ENCODE data around the gene PPP2R5E.
A peak's percentile ranks its signal among the peaks of the same experiment; 100 is the strongest.

Gene PPP2R5E

DNA sequence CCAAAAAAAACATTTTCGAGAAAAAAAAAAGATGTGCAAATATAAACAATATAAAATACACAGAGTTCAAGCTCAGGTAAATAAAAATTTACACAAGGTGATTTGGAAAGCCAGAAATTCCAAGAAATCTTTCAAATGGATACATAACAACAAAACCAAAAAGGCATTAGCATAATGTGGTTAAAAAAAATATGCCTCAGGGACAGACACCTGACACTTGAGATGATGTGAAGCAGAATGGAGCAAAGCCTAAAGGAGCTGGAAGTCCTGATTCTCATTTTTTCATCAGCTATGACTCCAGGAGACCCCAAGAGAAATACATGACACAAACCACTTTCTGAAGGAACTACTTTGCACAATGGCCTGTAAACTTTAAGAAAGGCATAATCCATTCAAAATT is 98.6 kb downstream of the PPP2R5E start:
- Mint-ChIP-seq H3K9me3 (no peaks in the 10 kb centered on the region), H3K27me3 (no peaks in the 10 kb centered on the region), H3K27ac (no peak overlapping the region), H3K4me1 (peaks cover 23% of the 10 kb centered on the region), H3K4me3 (no peak overlapping the region), H3K36me3 (peaks cover 22% of the 10 kb centered on the region)
- no peak for DNase-seq (ENCODE audit: low spot score in 2 of 2)
- no peak for ATAC-seq (ENCODE audit: low read depth)

DNA sequence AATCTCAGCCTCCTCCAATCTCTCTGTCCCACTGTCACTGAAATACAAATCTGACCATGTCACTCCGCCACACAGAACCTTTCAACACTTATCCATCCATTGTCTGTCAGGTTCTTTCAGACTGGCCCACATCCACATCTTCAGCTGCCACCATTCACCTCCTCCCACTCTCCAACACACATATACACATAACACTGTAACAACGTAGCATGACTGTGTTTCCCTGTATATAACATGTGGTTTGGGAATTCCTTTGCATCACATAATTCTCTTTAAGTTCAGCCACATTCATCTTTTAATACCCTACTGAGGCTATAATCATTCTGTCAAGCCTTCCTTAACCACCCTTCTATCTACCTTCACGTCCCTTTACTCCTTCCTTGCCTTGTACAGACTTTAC is 99.2 kb downstream of the PPP2R5E start:
- H3K4me1 Mint-ChIP-seq, result peaks cover 22% of the 10 kb centered on the region
- H3K9me3 Mint-ChIP-seq, result no peaks in the 10 kb centered on the region
- H3K4me3 Mint-ChIP-seq, result no peak overlapping the region
- DNase-seq (ENCODE audit: low spot score in 2 of 2) (no peak), ATAC-seq (ENCODE audit: low read depth) (no peak)
- H3K27me3 Mint-ChIP-seq, result no peaks in the 10 kb centered on the region
- H3K36me3 Mint-ChIP-seq, result peaks cover 22% of the 10 kb centered on the region
- H3K27ac Mint-ChIP-seq, result no peak overlapping the region

DNA sequence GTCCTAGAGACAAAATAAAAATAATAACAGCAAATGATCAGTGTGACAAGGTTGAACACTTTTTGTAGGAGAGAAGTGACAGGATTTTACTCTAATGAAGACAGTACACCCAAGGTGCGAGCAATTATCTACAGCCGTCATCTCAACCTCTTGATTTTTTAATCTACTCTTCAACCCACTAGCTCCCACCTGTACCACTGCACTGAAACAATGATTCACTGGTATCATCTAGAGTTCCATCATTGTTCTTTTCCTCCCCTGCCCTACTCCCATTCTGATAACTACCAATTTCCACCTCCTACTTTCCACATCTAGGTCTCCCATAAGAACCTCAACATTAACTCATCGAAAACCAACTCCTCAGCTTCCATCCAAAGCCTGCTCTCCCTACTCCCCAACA is 99.8 kb downstream of the PPP2R5E start:
- no peaks in the 10 kb centered on the region for H3K9me3 Mint-ChIP-seq
- peaks cover 20% of the 10 kb centered on the region for H3K4me1 Mint-ChIP-seq
- H3K4me3 Mint-ChIP-seq, result no peak overlapping the region
- peaks cover 22% of the 10 kb centered on the region for H3K36me3 Mint-ChIP-seq
- no peak overlapping the region for H3K27ac Mint-ChIP-seq
- H3K27me3 Mint-ChIP-seq, result no peaks in the 10 kb centered on the region
- no peak for ATAC-seq (ENCODE audit: low read depth)
- DNase-seq (ENCODE audit: low spot score in 2 of 2), result no peak

DNA sequence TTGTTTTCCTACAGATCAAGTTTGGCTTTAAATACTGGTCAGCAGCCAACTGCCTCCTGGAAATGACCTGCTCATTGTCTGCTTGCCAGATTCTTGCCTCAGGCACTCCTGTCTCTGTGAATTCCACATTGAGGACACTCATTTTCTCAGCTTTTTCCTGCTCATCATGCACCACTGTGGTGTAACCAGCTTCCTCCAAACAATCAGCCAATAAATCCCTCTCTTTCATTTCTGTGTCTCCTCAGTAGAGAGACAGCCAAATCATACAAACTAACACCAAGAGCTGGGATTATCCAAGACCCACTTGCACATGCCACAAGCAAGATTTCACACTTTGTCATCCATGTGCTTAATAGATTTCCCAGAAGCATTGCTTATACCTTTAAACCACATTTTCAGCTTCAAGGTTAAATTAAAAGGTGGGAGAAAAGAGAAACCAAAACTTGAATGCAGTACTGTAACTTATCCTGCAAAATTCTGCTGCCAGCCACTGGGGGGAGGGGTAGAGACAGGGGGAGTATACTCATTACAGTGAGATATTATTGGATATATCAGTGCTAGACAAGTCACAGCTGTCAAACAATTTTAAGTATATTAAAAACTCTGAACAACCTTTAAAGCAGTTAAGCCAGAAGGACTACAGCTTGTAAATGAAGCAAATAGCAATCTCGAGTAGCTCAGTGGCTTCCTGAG is 105.0 kb downstream of the PPP2R5E start:
- Mint-ChIP-seq H3K27me3 (no peaks in the 10 kb centered on the region), H3K4me3 (peak overlapping the region; percentile 57), H3K36me3 (peaks cover 15% of the 10 kb centered on the region), H3K4me1 (peaks cover 37% of the 10 kb centered on the region), H3K9me3 (no peaks in the 10 kb centered on the region), H3K27ac (peak overlapping the region; percentile 69)
- ATAC-seq (ENCODE audit: low read depth) (peak; percentile 64), DNase-seq (ENCODE audit: low spot score in 2 of 2) (no peak)

DNA sequence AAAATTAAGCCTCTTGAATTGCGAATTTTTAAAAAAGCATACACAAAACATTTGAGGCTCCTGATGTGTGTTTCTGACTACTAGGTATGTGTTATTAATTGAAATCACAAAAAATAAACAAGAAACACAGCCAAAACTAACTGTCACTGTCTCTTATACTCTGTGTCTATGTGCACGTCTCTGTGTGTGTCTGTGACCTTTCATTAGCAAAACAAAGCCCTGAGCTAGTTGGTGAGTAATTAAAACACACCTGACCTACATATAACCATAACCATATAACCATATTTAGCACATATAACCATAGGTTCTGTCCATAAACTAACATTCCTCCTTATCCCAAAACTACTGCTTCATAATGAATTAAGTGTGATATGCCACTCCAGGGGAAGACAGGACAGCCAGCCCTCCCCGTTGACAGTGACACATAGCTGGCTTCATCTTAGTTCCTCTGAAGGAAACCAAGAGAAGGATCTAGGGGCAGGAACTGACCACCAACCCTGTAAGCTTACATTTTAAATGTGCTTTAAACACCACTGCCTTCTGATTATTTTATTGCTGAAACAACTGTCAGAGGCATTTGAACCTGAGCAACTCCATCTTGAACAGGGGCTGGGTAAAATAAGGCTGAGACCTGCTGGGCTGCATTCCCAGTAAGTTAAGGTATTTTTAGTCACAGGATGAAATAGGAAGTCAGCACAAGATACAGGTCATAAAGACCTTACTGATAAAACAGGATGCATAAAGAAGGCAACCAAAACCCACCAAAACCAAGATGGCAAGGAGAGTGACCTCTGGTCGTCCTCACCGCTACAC is 106.7 kb downstream of the PPP2R5E start:
- DNase-seq (ENCODE audit: low spot score in 2 of 2), result no peak
- Mint-ChIP-seq H3K9me3 (no peaks in the 10 kb centered on the region), H3K4me1 (peaks cover 41% of the 10 kb centered on the region), H3K27ac (peak overlapping the region; percentile 81), H3K27me3 (no peaks in the 10 kb centered on the region), H3K36me3 (peaks cover 11% of the 10 kb centered on the region), H3K4me3 (no peak overlapping the region)
- ATAC-seq (ENCODE audit: low read depth), result no peak

DNA sequence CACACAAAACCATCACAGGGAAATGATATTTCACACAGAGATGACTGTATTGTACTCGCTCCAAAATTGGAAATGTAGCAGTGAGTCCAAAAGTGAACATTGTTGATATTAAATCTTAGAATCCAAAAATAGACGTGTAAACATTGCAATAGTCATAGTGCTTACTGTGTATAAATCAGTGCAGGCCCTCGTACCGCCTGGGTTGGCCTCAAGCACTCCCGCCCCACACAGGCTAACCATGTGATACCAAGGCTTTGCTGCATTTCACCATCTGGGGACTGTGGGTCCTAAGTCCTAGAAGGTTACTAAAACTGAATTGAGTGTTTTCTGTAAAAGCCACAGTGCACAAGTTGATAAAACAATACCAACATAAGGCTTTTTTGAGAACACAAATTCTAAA is 107.3 kb downstream of the PPP2R5E start:
- H3K4me3 Mint-ChIP-seq, result peak overlapping the region; percentile 76
- no peak for DNase-seq (ENCODE audit: low spot score in 2 of 2)
- no peaks in the 10 kb centered on the region for H3K27me3 Mint-ChIP-seq
- peaks cover 6% of the 10 kb centered on the region for H3K36me3 Mint-ChIP-seq
- peaks cover 42% of the 10 kb centered on the region for H3K4me1 Mint-ChIP-seq
- peak; percentile 44 for ATAC-seq (ENCODE audit: low read depth)
- no peaks in the 10 kb centered on the region for H3K9me3 Mint-ChIP-seq
- peak overlapping the region; percentile 81 for H3K27ac Mint-ChIP-seq

DNA sequence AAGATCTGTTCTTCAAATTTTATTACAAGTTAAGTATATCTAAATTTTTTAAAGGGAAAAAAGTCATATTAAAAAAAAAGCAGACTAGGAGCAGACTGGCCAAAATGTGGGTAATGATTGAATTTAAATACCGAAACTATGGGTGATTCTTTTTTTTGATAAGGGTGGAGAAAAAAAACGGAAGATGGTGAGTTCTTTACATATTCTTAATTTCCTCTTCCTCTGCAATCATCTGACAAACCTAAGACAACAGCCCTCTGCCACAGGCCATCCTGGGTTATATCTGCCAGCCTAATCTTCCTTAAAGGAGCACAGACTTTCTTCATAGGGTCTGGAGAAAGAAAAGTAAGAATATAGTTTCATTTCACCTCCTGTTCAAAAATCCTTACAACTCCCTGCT is 108.0 kb downstream of the PPP2R5E start:
- peak overlapping the region; percentile 76 for H3K4me3 Mint-ChIP-seq
- no peak for DNase-seq (ENCODE audit: low spot score in 2 of 2)

DNA sequence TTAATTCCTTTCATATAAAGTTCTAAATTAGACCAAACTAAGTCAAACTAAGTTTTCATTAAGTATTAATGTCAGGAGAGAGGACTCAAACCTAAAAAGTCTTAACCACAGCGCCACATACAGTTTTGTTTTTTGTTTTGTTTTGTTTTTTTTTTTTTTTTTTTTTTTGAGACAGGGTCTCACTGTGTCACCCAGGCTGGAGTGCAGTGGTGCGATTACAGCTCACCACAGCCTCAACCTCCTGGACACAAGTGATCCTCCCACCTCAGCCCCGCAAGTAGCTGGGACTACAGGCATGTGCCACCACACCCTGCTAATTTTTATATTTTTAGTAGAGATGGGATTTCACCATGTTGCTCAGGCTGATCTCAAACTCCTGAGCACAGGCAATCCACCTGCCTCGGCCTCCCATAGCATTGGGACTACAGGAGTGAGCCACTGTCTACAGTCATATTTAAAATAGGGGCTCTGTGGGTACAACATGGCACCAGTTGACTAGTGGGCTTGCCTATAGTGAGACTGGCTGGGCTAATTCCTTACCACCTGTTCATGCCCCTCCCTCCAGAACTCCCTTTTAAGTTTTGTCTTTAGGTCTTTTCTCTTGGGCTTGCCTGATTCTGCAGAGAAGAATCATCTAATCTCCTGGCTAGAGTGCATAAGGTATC is 110.2 kb downstream of the PPP2R5E start:
- peaks cover 4% of the 10 kb centered on the region for H3K36me3 Mint-ChIP-seq
- H3K27ac Mint-ChIP-seq, result no peak overlapping the region
- H3K4me1 Mint-ChIP-seq, result peaks cover 36% of the 10 kb centered on the region

More for the DNA sequence above, 108.0 kb downstream of the PPP2R5E start:
- Mint-ChIP-seq H3K36me3 (peaks cover 6% of the 10 kb centered on the region), H3K27ac (peak overlapping the region; percentile 81), H3K9me3 (no peaks in the 10 kb centered on the region), H3K27me3 (no peaks in the 10 kb centered on the region), H3K4me1 (peaks cover 41% of the 10 kb centered on the region)
- peak; percentile 76 for ATAC-seq (ENCODE audit: low read depth)

DNA sequence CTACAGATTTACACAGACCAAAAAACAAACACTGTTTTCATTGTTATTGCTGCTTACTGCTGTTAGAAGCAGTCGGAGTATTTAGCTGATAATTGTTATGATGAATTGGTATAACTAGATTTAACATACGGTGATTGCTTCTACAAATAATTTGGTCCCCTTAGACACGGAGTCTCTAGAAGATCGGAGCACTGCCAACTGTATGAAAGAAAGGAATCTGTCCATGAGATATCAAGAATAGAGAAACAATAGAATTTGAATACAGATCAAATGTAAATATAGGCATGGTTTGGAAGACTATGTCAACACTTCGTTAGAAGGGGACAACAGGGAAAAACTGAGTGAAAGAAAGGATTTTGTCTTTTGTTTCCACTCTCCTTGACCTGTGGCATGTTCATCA is 110.9 kb downstream of the PPP2R5E start:
- H3K27ac Mint-ChIP-seq, result no peak overlapping the region
- no peak overlapping the region for H3K4me3 Mint-ChIP-seq
- H3K27me3 Mint-ChIP-seq, result no peaks in the 10 kb centered on the region
- peaks cover 6% of the 10 kb centered on the region for H3K36me3 Mint-ChIP-seq
- ATAC-seq (ENCODE audit: low read depth) (no peak), DNase-seq (ENCODE audit: low spot score in 2 of 2) (no peak)
- no peaks in the 10 kb centered on the region for H3K9me3 Mint-ChIP-seq
- peaks cover 34% of the 10 kb centered on the region for H3K4me1 Mint-ChIP-seq

More for the DNA sequence above, 110.2 kb downstream of the PPP2R5E start:
- Mint-ChIP-seq H3K4me3 (no peak overlapping the region), H3K9me3 (no peaks in the 10 kb centered on the region), H3K27me3 (no peaks in the 10 kb centered on the region)
- ATAC-seq (ENCODE audit: low read depth) (no peak), DNase-seq (ENCODE audit: low spot score in 2 of 2) (no peak)

DNA sequence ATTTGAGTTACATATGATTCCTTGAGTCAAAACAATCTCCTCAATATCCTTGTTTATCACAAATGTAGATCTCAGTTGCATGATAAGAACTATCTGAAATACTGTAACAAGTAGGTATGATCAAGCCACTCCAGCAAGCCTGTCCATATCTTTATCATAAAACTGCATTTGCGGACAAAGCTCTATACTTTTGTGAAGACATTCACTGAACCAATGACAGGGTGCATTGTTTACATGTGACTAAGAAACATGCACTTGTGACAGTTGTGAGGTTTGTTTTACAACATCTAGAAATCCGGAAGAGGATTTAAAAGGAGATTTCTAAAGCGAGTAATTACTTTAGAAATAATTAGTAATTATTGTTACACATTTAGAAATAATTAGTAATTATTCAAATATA is 111.7 kb downstream of the PPP2R5E start:
- H3K9me3 Mint-ChIP-seq, result no peaks in the 10 kb centered on the region
- peaks cover 6% of the 10 kb centered on the region for H3K36me3 Mint-ChIP-seq
- ATAC-seq (ENCODE audit: low read depth) (no peak), DNase-seq (ENCODE audit: low spot score in 2 of 2) (no peak)
- H3K4me1 Mint-ChIP-seq, result peaks cover 31% of the 10 kb centered on the region
- no peaks in the 10 kb centered on the region for H3K27me3 Mint-ChIP-seq
- no peak overlapping the region for H3K27ac Mint-ChIP-seq
- no peak overlapping the region for H3K4me3 Mint-ChIP-seq

DNA sequence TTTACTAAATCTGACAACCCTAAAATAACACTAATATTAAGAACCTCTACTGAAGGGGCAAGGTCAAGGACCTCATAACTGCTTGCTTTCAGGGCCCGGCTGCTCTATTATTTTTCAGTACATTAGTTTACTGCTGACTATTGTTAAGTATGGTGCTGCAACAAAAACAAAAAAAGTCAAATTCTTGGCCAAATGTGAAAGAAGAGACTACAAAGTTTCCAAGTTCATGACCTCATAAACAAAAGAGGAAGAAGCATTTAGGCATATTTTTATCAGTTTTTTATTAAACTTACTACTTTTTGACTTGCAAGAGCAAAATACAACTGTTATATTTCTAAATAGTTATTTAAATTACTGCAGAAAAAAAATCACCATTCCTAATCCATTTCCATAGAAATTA is 114.7 kb downstream of the PPP2R5E start:
- H3K27me3 Mint-ChIP-seq, result no peaks in the 10 kb centered on the region
- H3K27ac Mint-ChIP-seq, result no peak overlapping the region
- H3K36me3 Mint-ChIP-seq, result peaks cover 4% of the 10 kb centered on the region
- no peaks in the 10 kb centered on the region for H3K9me3 Mint-ChIP-seq
- ATAC-seq (ENCODE audit: low read depth), result no peak
- DNase-seq (ENCODE audit: low spot score in 2 of 2), result no peak
- peaks cover 20% of the 10 kb centered on the region for H3K4me1 Mint-ChIP-seq
- no peak overlapping the region for H3K4me3 Mint-ChIP-seq

DNA sequence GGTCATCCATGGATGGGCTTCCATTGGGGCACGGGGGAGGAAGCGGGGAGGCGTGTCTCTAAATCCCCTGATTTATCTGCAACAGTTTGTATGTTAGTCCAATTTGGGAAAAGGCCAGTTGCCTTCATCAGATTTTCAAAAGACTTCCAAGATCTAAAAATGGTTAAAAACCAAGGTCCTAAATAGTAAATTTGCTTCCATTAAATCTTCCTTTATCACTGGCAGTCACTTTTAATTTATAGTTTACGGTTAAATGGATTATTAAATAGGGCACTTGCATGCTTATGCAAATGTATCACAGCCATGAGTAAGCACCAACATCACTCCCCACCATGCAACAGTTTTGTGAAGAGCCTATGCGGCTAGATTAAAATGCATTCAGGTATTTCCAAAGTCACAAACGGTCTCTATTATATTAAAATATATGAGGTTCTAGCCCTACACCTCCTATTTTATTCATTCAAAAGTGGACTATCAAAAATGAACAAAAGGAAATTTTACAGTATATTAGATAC is 116.3 kb downstream of the PPP2R5E start:
- no peak overlapping the region for H3K27ac Mint-ChIP-seq
- H3K9me3 Mint-ChIP-seq, result no peaks in the 10 kb centered on the region
- no peaks in the 10 kb centered on the region for H3K27me3 Mint-ChIP-seq
- H3K4me3 Mint-ChIP-seq, result no peak overlapping the region
- DNase-seq (ENCODE audit: low spot score in 2 of 2), result no peak
- H3K4me1 Mint-ChIP-seq, result peaks cover 17% of the 10 kb centered on the region
- peaks cover 4% of the 10 kb centered on the region for H3K36me3 Mint-ChIP-seq
- ATAC-seq (ENCODE audit: low read depth), result no peak

DNA sequence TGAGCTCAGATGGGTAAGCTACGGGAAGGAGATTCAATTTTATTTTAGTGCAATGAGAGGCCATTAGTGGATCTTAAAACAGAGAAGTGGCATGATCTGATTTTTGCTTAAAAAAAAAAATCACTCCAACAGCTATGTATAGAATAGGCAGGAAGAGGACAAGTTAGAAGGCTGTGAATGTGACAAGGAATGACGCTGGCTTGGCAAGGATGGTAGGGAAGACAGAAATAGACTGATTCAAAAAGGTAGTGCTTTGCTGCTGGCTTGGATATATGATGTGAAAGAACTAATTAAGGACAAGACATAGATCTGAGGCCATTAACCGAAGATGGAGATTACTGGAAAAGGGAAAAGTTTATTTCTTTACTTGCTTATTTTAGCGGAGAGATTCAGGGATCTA is 119.3 kb downstream of the PPP2R5E start:
- no peak for DNase-seq (ENCODE audit: low spot score in 2 of 2)
- H3K4me3 Mint-ChIP-seq, result no peak overlapping the region
- H3K36me3 Mint-ChIP-seq, result peaks cover 15% of the 10 kb centered on the region
- peaks cover 12% of the 10 kb centered on the region for H3K4me1 Mint-ChIP-seq
- no peaks in the 10 kb centered on the region for H3K9me3 Mint-ChIP-seq
- H3K27ac Mint-ChIP-seq, result peak overlapping the region; percentile 6
- no peak for ATAC-seq (ENCODE audit: low read depth)
- H3K27me3 Mint-ChIP-seq, result no peaks in the 10 kb centered on the region

DNA sequence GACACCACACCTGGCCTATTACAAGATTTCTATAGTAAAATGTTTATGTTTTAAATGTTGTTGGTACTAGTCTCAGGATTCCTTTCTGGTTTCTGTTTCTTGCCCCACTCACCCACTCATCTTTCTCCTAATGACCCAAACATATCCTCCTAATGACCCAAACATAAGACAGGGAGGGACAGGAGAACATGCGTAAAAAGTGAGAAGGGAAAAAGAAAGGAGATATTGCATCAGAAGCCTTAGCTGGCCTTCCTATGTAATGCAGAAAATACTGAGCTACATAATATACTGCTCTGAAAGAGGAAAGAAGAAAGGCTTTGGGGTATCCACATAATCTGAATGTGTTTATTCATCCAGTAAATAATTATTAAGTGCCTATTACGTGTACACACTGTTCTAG is 119.8 kb downstream of the PPP2R5E start:
- DNase-seq (ENCODE audit: low spot score in 2 of 2) (no peak), ATAC-seq (ENCODE audit: low read depth) (no peak)
- Mint-ChIP-seq H3K36me3 (peaks cover 15% of the 10 kb centered on the region), H3K27me3 (no peaks in the 10 kb centered on the region), H3K27ac (peak overlapping the region; percentile 6), H3K4me3 (no peak overlapping the region), H3K9me3 (no peaks in the 10 kb centered on the region), H3K4me1 (peaks cover 12% of the 10 kb centered on the region)

Data from memory B cell (primary cell).